GM19328 (cell line): ENCODE data around the gene CDS2.

Experiments used
- ATAC-seq: cut with Tn5 transposase; IDR thresholded peaks from one replicate; pipeline ENCODE4 v1.9.1; 2021; ENCODE audit warnings: mild to moderate bottlenecking, moderate library complexity; ENCODE audit not compliant: unreplicated experiment

The CDS2 gene

DNA sequence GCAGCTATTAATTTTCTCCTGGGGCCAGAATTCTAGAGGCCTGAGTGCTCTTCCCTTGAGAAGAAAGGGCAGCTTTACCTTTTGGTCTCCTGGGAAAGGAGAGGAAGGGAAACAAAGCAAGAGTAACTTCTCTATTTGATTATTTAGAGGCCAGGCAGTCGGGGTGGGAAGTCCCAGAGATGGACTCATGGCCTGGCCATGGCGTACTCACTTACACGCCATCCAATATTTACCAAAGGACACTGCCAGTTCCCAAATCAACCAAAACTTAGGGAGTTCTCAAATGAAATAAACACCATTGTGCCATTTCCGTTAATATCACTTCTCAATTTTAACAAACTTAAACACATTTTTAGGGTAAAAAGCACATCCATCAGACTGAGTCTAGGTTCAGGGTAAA, 76.6 kb downstream of the CDS2 start:
- no peak for ATAC-seq

DNA sequence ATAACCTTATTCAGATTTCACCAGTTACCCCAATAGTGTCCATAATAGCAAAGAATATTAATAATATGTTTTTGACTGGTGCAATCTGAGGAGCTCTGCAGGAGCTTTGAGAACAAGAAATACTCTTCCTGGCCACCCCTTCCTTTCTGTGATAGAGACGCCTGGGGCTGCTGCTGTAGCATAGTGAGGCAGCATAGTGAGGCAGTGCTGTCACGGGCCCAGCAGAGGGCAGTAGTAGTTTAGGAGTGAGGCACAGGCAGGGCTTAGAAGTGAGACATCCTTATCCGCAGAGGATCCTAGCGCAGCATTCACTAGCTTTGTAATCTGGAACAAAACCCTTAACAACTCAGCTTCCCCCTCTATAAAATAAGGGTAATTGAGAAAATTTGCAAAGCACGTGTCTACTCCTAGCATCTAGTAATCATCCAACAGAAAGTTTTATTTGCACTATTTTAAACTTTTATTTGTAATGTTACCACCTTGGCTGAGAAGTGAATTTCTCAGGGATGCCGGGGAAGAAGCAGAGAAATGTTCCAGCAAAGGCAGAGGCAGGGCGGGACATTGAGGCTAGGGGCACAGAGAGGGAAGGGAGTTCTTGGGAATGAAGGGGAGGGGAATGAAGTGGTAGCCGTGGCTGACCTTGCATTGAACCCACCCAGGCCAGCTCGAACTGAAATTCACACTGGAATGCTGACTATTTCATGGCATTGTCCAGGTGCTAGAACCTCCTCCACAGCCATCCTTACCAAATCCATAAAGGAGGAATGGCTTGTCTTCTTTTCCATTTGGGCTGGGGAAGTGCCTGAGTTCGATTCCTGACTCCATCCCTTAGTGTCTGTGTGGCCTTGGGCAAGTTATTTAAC, 78.8 kb downstream of the CDS2 start:
- peak; percentile 91 for ATAC-seq

DNA sequence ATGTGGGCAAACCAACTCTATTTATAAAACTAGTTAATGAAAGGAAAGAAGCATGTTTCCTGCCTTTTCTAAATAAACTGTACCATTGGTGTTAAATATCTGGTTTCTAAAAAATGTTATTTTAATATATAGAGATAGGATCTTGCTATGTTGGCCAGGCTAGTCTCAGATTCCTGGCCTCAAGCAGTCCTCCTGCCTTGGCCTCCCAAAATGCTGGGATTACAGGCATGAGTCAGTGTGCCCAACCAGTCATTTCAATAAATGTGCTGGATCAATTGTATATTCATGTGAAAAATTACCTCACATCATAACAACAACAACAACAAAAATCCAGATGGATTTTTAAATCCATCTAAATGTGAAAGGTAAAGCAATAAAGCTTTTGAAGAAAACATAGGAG, 80.3 kb downstream of the CDS2 start:
- ATAC-seq = no peak

DNA sequence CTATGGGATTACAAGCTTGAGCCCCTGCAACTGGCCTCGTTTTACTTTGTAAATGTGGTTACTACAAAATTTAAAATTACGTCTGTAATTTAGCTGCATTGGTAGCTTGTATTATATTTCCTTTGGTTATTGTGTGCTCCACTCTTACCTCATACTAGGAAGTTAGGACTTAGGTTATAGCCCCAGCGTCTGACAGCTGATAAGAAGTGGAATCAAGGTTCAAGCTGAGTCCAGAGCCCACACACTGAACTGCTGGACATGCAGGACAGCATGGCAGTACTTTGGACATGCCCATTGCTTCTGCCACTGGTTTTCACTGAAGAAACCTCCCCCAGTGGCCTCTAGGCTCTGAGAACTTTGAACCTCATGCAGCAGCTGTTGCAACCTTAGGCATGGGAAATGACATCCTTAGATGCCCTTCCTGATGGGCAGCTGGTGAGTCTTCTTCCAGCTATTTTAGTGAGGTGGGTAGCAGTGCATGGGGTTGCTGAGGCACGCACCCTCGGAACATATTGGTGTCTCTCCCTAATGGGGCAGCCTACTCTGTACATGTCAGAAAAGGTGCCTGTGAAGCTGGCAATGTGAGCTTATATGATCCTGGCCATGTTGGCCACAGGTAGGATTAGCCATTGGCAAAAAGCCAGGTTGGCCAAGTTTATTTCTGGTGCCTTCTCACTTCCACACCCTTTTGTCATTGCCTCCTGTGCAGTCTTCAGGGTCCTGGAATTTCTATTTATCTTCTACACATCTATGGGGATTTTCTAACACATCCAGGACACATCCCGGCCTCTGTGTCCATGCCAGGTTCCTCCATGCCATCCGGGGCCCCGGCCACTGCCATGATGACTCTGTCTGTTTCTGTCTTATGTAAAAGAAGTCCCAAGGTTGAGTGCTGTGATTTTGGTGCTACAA, 85.3 kb downstream of the CDS2 start:
- ATAC-seq = no peak

DNA sequence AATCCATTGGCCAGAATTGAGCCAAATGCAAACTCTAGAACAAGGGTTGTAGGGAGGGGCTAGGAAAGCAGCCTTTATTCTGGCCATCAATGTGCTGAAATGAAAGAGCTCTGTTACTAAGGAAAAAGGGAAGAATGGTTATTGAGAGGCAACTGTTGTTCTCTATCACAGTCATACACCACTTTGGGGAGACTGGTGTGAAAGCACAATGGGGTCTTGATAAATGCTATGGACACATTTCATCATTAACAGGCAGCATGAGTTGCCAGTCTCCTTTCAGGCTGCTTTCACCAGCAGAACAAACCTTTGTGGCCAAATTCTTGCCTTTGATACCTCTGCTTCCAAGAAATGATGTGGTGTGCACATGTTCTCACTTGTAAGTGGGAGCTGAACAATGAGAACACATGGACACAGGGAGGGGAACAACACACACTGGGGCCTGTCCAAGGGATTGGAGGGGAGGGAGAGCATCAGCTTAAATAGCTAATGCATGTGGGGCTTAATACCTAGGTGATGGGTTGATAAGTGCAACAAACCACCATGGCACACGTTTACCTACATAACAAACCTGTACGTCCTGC, 86.2 kb downstream of the CDS2 start:
- ATAC-seq = no peak

DNA sequence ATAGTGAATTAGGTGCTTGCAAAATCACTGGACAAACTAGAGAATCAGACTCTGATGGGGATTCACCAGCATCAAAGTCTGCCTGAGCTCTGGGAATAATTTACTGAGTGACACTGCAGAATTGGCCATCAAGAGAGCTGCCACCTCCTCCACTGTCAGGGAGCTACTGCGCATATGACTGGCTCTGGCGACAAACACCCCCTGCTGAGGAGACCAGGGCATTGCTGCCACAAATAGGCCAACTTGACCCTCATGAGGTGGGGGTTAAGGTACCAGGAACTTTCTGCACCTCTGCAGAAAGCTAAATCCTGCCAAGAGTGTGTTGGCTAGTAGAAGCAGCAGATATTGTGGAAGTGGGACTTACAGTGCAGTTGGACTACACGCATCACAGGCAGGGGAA, 88.0 kb downstream of the CDS2 start:
- no peak for ATAC-seq

DNA sequence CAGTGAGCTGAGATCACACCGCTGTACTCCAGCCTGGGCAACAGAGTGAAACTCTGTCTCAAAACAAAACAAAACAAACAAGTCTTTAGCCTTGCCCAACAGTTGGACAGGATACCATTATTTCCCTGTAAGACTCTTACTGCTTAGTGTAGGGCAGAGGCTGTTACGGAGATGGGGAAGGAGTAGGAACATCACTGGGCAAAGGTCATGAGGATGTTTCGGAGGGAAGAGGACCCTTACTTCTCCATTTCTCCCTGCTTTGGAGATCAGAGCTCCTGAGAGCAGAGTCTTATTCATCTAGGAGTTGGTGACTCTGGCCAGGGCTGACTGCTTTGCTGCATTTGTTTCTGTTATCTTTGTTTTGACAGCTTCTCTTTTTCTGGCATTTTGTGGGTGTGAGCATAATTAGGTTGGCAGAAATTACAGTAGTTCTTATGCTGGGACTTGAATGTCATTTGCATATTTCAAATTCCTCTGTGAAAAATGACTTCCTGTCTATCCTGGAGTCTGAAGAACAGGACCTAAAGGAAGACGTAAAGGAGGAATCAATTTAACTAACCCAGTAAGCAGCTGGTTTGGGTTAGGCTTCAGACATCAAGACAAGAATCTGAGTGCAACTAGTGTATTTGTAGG, 89.0 kb downstream of the CDS2 start:
- no peak for ATAC-seq

DNA sequence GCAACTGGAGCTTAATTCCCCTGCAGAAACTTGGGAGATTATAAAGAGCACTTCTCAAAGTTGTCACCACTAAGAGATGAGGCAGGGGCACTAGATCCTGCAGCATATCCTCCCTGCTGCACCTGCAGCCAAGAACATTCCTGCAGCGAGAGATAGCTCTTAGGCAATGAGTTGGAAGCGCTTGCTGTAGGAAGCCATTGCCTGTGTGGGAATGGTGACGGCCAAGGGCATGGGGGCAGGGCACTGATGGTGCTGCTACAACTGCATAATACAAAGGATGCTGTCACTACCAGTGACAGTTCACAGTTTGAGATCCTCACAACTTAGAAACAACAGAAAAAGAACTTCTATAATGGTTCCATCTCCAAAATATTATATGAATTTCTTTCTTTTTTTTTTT, 89.9 kb downstream of the CDS2 start:
- no peak for ATAC-seq

DNA sequence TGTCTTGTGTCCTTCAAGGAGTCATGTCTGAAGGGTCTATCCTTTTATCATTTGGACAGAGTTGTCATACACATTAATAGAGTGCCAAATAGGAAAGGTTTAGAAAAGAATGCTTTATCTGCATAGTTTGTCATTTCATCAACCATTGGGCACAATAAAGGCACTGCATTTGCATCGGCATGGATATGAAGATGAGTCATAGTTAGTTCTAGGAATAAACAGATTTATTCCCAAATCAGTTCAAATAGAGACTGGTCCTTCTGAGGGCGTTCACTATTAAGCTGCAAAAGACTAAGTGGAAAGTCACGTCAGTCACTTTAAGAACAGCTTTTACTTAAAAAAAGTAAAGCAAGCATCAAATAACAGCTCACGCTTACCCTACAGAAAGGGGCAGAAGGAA, 90.8 kb downstream of the CDS2 start:
- ATAC-seq = no peak

DNA sequence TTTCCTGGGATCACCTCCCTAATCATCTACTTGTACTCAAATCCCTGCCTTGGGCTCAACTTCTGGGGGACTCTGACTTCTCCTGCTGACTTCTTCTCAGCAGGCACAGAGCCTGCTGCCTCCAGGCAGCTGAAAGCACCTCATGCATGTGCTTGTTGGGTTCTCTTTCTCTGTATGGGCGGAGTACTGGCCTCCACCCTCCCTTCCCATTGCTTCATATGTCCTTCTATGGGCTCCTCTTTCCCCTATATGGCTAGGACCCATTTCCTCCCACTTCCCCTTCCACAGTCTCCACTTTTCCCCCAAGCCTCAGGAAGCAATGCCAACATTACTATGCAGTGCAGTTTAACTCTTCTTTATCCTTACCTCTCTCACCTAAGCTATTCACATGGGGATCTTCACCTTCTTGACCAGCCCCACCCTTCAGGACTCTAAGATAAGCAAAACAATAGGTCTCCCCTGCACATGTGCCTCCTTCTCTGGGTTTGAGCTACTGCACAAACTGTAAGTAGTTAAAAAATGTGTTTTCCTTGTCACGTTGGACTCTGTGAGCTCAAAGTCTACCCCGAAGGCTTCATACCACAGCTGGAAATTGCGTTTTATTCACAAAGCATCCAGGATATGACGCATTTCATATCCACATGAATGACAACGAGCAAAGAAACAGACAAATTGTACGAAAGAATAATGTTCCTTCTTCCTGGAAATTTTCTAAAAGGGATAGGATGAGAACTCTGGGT, 93.7 kb downstream of the CDS2 start:
- ATAC-seq = no peak

DNA sequence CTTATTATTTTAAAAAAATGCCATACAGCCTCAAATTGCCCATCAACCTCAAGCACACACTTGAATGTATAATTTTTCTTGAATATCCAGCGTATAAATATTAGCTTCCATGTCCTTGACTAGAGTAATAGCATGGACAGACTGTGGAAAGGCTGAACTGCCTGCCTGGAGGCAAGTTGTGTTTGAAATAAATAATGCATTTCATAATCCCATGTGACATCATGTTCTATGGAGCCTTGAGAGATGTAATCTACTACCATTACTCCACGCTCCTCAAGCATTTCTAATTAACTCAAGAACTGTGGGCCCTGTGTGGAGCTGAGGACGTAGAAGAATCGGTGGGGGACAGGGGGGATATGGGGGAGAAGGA, 94.2 kb downstream of the CDS2 start:
- ATAC-seq = no peak

DNA sequence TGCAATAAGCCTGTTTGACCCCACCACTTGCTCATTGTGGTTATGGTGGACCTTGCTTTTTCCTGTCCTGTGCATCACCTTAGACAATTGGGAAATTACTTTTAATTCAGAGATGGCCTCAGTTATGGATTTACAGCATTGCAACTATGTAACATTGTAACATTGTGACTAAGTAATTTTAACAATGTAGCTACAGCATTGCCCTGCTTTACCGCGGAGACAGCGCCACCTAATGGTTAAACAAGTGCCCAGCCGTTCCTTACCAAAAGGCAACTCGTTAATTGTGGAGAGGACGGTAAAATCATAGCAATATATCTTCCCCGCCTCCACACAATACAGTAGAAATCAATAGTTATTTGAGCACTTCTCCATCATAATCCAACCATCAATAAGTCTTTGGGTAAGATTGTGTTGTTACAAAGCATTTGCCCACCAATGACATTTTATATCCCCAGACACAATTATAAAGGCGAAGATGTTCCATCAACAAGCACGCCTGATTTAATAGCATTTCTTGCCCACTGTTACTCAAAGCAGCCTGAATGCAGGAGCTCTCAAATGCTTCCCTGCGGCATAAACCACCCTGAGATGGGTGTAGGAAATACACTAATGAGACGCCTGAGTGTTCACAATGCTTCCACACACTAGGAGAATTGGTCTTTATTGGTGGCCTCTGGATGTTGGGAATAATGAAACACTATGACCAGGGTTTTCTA, 96.3 kb downstream of the CDS2 start:
- ATAC-seq = no peak

DNA sequence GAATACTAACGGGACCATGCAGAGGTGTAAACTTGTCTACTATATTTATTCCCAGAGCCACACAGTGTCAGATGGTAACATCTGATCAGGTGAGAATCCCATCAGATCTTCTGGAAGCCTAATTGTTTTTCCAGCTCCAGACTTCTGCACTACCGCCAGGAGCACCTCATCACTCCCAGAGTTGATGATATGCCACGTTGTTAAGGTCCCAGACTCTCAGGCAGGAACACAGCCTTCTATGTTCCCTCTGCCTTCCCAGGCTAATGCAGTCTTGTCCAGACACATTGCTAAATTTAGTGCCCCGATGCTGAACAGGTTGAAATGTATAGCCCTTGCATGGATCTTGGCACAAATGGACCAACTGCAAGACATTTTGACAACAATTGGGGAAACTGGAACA, 103.7 kb downstream of the CDS2 start:
- no peak for ATAC-seq

DNA sequence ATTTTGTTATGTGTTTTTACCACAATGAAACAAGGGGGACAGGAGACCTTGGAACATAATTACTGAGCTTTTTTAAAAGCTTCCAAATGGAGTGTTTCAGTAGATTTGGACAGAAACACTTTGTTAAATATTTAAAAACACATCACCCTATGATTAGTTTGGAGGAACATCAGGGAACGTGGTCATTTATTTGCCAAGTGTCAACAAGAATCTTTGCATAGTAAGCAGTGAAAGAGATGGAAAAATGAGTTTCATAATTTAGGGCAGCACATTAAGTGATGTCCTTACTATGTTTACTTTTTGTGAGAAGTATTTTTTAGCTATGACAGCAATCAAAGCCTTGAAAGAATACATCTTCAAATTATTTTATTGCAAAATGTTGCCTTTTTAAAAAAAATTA, 107.3 kb downstream of the CDS2 start:
- ATAC-seq = no peak

DNA sequence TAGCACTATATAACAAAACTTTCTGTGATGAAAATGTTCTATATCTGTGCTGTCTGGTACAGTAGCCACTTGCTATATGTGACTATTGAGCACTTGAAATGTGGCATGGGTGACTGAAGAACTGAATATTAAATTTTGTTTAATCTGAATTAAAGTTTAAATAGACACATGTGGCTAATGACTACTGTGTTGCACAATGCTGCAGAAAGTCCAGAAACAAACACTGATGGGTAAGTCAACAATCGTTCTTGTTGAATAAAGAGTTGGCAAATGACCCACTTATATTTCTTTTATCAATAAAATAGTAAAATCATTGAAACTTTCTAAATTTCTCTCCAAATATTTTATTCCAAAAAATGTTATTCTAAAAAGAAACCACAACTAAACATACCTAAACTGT, 108.2 kb downstream of the CDS2 start:
- no peak for ATAC-seq
